Liver (tissue), 3 donors: ENCODE measurements around the gene CCR8.

Experiments
- GABPA ChIP-seq, 2 donors: IDR thresholded peaks in 1 of 2; conservative IDR thresholded peaks in 1 of 2; 2 replicates each; pipeline ENCODE4 v1.6.1; 2016; ENCODE audit warnings: antibody characterized with exemption in 2 of 2, mild to moderate bottlenecking in 1 of 2, moderate library complexity in 1 of 2
- MAX ChIP-seq: IDR thresholded peaks from 2 replicates; pipeline ENCODE4 v1.6.1; 2016; ENCODE audit warnings: antibody characterized with exemption
- RAD21 ChIP-seq, 2 donors: IDR thresholded peaks; 2 replicates each; pipeline ENCODE4 v1.6.1; 2016; ENCODE audit warnings: antibody characterized with exemption in 2 of 2, mild to moderate bottlenecking in 2 of 2
- REST ChIP-seq: IDR thresholded peaks from 2 replicates; pipeline ENCODE4 v1.6.1; 2016; ENCODE audit warnings: antibody characterized with exemption, mild to moderate bottlenecking
- ZBTB33 ChIP-seq: IDR thresholded peaks from 2 replicates; pipeline ENCODE4 v1.6.1; 2016; ENCODE audit warnings: antibody characterized with exemption
- TF ChIP-seq, protein P1 (sequence below): fragments of 150-350 bp; IDR thresholded peaks from 2 replicates; pipeline ENCODE4 v1.5.1; 2017; ENCODE audit warnings: improper control_type of control experiment, low read depth, low read length; ENCODE audit not compliant: missing input control
- donor health status: healthy.
- donor health status: healthy.

DNA sequence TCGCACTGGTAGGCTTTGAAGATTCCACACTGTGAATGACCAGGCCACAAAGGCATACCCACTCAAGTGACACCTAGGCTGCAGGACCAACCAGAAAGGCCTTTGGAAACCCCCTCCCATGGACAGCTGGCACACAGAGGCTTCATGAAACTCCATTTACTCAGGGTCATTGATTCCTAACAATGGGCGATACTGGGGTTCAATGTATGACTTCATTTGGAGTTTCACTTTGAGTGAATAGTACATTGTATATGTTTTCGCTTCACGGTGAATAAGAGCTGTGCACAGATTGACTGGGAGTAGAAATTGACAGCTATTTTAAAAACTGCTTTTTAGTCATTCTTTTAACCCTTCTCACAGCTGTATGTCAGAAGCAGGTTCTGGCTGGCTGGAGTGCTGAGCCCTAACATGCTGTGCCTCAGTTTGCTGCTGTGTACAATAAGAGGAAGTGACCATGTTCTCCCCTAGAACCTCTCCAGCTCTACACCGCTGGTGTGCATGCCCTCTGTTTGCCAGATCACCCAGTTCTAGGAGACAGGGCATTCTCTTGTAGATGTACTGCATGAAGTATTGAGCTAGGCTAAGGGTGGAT lies 34.2 kb upstream of the CCR8 start:
- TF ChIP-seq, protein P1, sequence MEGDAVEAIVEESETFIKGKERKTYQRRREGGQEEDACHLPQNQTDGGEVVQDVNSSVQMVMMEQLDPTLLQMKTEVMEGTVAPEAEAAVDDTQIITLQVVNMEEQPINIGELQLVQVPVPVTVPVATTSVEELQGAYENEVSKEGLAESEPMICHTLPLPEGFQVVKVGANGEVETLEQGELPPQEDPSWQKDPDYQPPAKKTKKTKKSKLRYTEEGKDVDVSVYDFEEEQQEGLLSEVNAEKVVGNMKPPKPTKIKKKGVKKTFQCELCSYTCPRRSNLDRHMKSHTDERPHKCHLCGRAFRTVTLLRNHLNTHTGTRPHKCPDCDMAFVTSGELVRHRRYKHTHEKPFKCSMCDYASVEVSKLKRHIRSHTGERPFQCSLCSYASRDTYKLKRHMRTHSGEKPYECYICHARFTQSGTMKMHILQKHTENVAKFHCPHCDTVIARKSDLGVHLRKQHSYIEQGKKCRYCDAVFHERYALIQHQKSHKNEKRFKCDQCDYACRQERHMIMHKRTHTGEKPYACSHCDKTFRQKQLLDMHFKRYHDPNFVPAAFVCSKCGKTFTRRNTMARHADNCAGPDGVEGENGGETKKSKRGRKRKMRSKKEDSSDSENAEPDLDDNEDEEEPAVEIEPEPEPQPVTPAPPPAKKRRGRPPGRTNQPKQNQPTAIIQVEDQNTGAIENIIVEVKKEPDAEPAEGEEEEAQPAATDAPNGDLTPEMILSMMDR = no peak
- no peak for TF ChIP-seq REST
- no peak for TF ChIP-seq RAD21 (IDR thresholded peaks at IDR 0.05)
- no peak for TF ChIP-seq GABPA (IDR thresholded peaks at IDR 0.05 in 1 of 2, conservative IDR thresholded peaks at IDR 0.05 in 1 of 2)
- no peak for TF ChIP-seq ZBTB33
- TF ChIP-seq MAX = no peak
